ENCODE measurements around the gene SPATA2.

DNA sequence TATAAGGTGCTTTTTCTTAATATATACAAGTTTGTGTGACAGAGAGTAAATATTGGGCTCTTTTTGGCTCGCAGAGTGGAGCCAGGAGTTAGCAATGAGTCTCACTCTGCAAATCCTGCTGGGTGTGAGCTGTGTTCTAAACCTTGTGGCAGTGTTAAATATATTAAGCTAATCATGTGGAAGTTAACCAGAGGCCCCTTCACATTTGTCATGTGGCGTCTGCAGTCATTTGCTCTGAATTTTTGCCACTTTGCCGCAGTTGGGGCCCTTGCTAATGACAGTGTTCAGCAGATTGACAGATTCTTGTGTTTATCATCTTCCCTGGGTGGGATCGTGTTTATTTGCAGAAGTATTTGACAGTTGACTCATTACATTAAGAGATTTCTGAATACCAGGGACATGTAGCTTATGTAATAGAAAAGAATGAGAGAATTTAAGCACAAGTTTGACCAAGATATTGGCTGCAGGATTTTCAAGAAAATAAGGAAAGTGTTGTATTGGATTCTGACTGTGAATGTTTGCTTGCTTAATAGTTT, 37.9 kb downstream of the SPATA2 start:
- no peak for TF ChIP-seq POLR2A (IDR thresholded peaks at IDR 0.05)
- TF ChIP-seq CTCF (IDR thresholded peaks at IDR 0.05) = no peak

Data from adrenal gland (tissue), 5 donors.